Measurements from ENCODE around the gene PSAP. TPM values are rescaled to one million over a fixed set of nuclear protein-coding genes. Genes with fewer than 3 reads are reported as not detected.

Gene PSAP
- total RNA-seq, 1 donor from 2014 or later, result 210 TPM

- no peaks in the 10 kb centered on the region for H3K9me3 Mint-ChIP-seq
- H3K36me3 Mint-ChIP-seq (ENCODE audit: low read depth), result no peaks in the 10 kb centered on the region
- H3K4me3 Mint-ChIP-seq, result no peak overlapping the region
- ATAC-seq (ENCODE audit: low read depth) (no peak), DNase-seq (no peak)
- TF ChIP-seq CTCF (IDR thresholded peaks at IDR 0.05), result no peak
- ChIA-PET CTCF (no interaction called here), POLR2A (interaction anchor here (0.6 kb wide), 1 partner anchor 464 kb away, joined by 3 read pairs; no protein-coding TSS in a partner anchor)
- peaks cover 3% of the 10 kb centered on the region for H3K4me1 Mint-ChIP-seq
- H3K27me3 Mint-ChIP-seq, result no peaks in the 10 kb centered on the region
- H3K27ac Mint-ChIP-seq, result no peak overlapping the region
- intact Hi-C loops (cut with micrococcal nuclease), result no loop called here
These were observed 67.0 kb downstream of the PSAP start for GRCh38 chr10:71783917-71784678.

- Mint-ChIP-seq H3K4me1 (peaks cover 3% of the 10 kb centered on the region), H3K27me3 (no peaks in the 10 kb centered on the region), H3K36me3 (ENCODE audit: low read depth) (no peaks in the 10 kb centered on the region), H3K9me3 (no peaks in the 10 kb centered on the region), H3K27ac (no peak overlapping the region), H3K4me3 (no peak overlapping the region)
- no peak for DNase-seq
- CTCF ChIA-PET, result interaction anchor here (1.1 to 1.4 kb wide), 3 partner anchors 9 to 113 kb away, joined by 3 read pairs; no protein-coding TSS in a partner anchor
- intact Hi-C loops (cut with micrococcal nuclease), result no loop called here
- no peak for TF ChIP-seq CTCF (IDR thresholded peaks at IDR 0.05)
- no peak for ATAC-seq (ENCODE audit: low read depth)
- POLR2A ChIA-PET, result interaction anchor here (0.9 kb wide), 1 partner anchor 13 kb away, joined by 4 read pairs; no protein-coding TSS in a partner anchor
These were observed 68.0 kb downstream of the PSAP start for GRCh38 chr10:71782917-71783490.

GRCh38 chr10:71782221-71782916 is 68.7 kb downstream of the PSAP start:
- POLR2A ChIA-PET, result interaction anchor here (0.9 kb wide), 1 partner anchor 12 kb away, joined by 4 read pairs; no protein-coding TSS in a partner anchor
- CTCF ChIA-PET, result interaction anchor here (1.0 to 1.4 kb wide), 4 partner anchors 8 to 114 kb away, joined by 3 read pairs; partner anchors contain the start of gene VSIR
- Mint-ChIP-seq H3K27ac (no peak overlapping the region), H3K9me3 (no peaks in the 10 kb centered on the region), H3K27me3 (no peaks in the 10 kb centered on the region), H3K36me3 (ENCODE audit: low read depth) (no peaks in the 10 kb centered on the region), H3K4me3 (no peak overlapping the region), H3K4me1 (peaks cover 6% of the 10 kb centered on the region)
- no peak for DNase-seq
- no peak for ATAC-seq (ENCODE audit: low read depth)
- intact Hi-C loops (cut with micrococcal nuclease), result no loop called here
- no peak for TF ChIP-seq CTCF (IDR thresholded peaks at IDR 0.05)

GRCh38 chr10:71780719-71781118 is 70.3 kb downstream of the PSAP start:
- H3K4me1 Mint-ChIP-seq, result peaks cover 20% of the 10 kb centered on the region
- CTCF ChIA-PET, result no interaction called here
- H3K27ac Mint-ChIP-seq, result no peak overlapping the region
- no peak for ATAC-seq (ENCODE audit: low read depth)
- no peak for DNase-seq
- H3K36me3 Mint-ChIP-seq (ENCODE audit: low read depth), result no peaks in the 10 kb centered on the region
- POLR2A ChIA-PET, result no interaction called here
- no peaks in the 10 kb centered on the region for H3K9me3 Mint-ChIP-seq
- no peak overlapping the region for H3K4me3 Mint-ChIP-seq
- no peaks in the 10 kb centered on the region for H3K27me3 Mint-ChIP-seq
- TF ChIP-seq CTCF (IDR thresholded peaks at IDR 0.05), result no peak
- intact Hi-C loops (cut with micrococcal nuclease), result no loop called here

GRCh38 chr10:71780156-71780555 is 70.9 kb downstream of the PSAP start:
- ATAC-seq (ENCODE audit: low read depth), result no peak
- H3K36me3 Mint-ChIP-seq (ENCODE audit: low read depth), result no peaks in the 10 kb centered on the region
- ChIA-PET CTCF (no interaction called here), POLR2A (no interaction called here)
- no peaks in the 10 kb centered on the region for H3K27me3 Mint-ChIP-seq
- H3K4me3 Mint-ChIP-seq, result no peak overlapping the region
- no peak for TF ChIP-seq CTCF (IDR thresholded peaks at IDR 0.05)
- intact Hi-C loops (cut with micrococcal nuclease), result no loop called here
- DNase-seq, result no peak
- no peaks in the 10 kb centered on the region for H3K9me3 Mint-ChIP-seq
- H3K27ac Mint-ChIP-seq, result no peak overlapping the region
- peaks cover 26% of the 10 kb centered on the region for H3K4me1 Mint-ChIP-seq

All from activated B cell treated with CpG ODN at 0.5 μM for 24 hours (primary cell).